ENCODE measurements around the gene ERC2. TPM values are rescaled to one million over a fixed set of nuclear protein-coding genes. Genes with fewer than 3 reads are reported as not detected.

Gene ERC2
- total RNA-seq, 1 donor from 2014 or later = 32.5 TPM

DNA sequence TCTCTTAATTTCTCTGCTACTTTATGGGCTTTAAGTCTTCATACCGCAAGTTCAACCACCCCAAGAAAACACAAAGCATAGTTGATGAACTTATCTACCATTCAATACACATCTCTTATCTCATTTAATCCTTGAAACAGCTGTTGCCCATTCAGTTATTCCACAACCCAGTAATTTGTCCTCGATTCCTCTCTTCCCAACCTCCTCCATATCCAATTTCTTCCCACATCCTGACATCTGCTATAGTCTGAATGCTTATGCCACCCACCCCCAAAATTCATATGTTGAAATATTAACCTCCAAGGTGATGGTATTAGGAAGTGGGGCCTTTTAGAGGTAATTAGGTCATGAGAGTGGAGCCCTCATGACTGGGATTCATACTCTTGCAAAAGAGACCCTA is 345.4 kb downstream of the ERC2 start:
- Mint-ChIP-seq H3K4me3 (ENCODE audit: low read depth) (no peak overlapping the region), H3K27me3 (no peaks in the 10 kb centered on the region), H3K36me3 (ENCODE audit: insufficient read depth) (peaks cover 1% of the 10 kb centered on the region), H3K27ac (no peak overlapping the region), H3K9me3 (ENCODE audit: low read depth) (peaks cover 8% of the 10 kb centered on the region), H3K4me1 (ENCODE audit: low read depth) (peaks cover 3% of the 10 kb centered on the region)
- TF ChIP-seq, protein P1, sequence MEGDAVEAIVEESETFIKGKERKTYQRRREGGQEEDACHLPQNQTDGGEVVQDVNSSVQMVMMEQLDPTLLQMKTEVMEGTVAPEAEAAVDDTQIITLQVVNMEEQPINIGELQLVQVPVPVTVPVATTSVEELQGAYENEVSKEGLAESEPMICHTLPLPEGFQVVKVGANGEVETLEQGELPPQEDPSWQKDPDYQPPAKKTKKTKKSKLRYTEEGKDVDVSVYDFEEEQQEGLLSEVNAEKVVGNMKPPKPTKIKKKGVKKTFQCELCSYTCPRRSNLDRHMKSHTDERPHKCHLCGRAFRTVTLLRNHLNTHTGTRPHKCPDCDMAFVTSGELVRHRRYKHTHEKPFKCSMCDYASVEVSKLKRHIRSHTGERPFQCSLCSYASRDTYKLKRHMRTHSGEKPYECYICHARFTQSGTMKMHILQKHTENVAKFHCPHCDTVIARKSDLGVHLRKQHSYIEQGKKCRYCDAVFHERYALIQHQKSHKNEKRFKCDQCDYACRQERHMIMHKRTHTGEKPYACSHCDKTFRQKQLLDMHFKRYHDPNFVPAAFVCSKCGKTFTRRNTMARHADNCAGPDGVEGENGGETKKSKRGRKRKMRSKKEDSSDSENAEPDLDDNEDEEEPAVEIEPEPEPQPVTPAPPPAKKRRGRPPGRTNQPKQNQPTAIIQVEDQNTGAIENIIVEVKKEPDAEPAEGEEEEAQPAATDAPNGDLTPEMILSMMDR (IDR thresholded peaks at IDR 0.05; ENCODE audit: unreplicated experiment) = no peak
- DNase-seq (ENCODE audit: low spot score, unreplicated experiment) = no peak

DNA sequence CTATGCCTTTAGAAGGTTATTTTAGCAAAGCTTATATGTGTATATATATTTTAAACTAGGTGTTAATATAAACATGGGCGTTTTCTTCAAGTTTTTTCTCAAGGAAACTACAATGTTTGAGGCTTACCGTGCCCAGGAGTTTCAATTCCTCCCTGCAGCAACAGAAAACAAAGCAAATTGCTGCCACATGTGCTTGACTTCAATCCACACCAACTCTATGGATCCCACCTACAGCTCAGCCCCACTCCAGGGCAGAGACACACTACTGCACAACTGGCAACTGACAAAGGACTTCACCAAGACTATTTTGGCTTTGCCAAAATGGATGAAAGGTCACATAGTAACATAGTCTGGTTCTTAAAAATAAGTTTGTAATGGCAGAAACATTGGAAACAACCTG is 346.6 kb downstream of the ERC2 start:
- peaks cover 3% of the 10 kb centered on the region for H3K4me1 Mint-ChIP-seq (ENCODE audit: low read depth)
- DNase-seq (ENCODE audit: low spot score, unreplicated experiment) = no peak
- H3K9me3 Mint-ChIP-seq (ENCODE audit: low read depth) = peaks cover 3% of the 10 kb centered on the region
- no peaks in the 10 kb centered on the region for H3K36me3 Mint-ChIP-seq (ENCODE audit: insufficient read depth)
- H3K27ac Mint-ChIP-seq = no peak overlapping the region
- no peak overlapping the region for H3K4me3 Mint-ChIP-seq (ENCODE audit: low read depth)
- H3K27me3 Mint-ChIP-seq = no peaks in the 10 kb centered on the region
- TF ChIP-seq, protein P1 (IDR thresholded peaks at IDR 0.05; ENCODE audit: unreplicated experiment) = no peak

DNA sequence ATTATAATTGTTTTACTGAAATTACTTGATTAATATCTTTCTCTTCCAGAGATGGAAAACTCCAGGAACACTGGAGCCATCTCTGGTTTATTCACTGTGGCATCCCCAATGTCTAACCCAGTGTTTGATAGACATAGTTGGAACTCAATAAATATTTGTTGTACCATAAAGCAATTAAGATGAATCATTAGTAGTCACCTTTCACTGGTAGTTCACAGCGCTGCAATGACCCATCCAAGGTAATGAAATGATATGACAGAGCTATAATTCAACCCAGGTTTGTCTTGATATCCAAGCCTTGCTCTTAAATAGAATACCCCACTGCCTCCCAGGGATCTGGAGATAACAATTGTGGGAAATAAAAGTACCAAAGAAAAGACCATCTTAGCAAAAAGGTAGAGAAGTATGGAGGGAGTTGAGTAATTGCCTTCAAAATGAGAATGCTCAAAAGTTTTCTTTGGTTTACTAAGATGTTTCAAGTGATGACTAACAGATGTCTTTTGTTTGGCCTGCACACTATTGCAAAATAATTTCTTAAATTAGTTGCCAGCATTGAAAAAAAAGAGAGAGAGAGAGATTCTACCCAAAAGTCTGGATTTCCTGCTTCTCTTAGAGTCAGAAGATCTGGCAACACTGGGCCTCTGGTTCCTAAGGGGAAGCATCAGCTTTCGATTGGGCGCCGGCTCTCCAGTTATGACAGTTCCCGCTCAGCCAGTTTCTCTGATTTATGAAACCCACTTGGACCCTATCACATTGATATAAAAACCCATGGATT is 348.5 kb downstream of the ERC2 start:
- DNase-seq (ENCODE audit: low spot score, unreplicated experiment) = no peak
- peaks cover 9% of the 10 kb centered on the region for H3K9me3 Mint-ChIP-seq (ENCODE audit: low read depth)
- no peak overlapping the region for H3K4me3 Mint-ChIP-seq (ENCODE audit: low read depth)
- no peak overlapping the region for H3K27ac Mint-ChIP-seq
- H3K4me1 Mint-ChIP-seq (ENCODE audit: low read depth) = peaks cover 1% of the 10 kb centered on the region
- no peaks in the 10 kb centered on the region for H3K27me3 Mint-ChIP-seq
- peaks cover 1% of the 10 kb centered on the region for H3K36me3 Mint-ChIP-seq (ENCODE audit: insufficient read depth)
- TF ChIP-seq, protein P1 (IDR thresholded peaks at IDR 0.05; ENCODE audit: unreplicated experiment) = no peak

DNA sequence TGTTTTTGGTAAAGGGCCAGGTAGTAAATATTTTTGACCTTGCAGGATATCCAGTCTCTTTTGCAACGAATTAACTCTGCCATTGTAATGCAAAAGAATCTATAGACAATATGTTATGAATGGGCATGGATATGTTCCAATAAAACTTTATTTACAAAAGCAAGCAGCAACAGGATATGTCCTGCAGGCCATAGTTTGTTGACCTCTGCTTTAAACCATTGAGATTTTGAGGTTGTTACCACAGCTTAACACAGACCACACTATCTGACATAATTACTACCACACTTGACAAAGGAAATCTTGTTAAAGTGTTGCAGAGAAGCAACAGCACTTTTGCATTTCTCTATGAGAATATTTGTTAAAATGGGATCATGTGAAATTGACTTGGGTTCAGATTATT is 349.3 kb downstream of the ERC2 start:
- Mint-ChIP-seq H3K4me3 (ENCODE audit: low read depth) (no peak overlapping the region), H3K9me3 (ENCODE audit: low read depth) (peaks cover 14% of the 10 kb centered on the region), H3K4me1 (ENCODE audit: low read depth) (peaks cover 1% of the 10 kb centered on the region), H3K36me3 (ENCODE audit: insufficient read depth) (peaks cover 3% of the 10 kb centered on the region), H3K27ac (no peak overlapping the region), H3K27me3 (no peaks in the 10 kb centered on the region)
- TF ChIP-seq, protein P1 (IDR thresholded peaks at IDR 0.05; ENCODE audit: unreplicated experiment) = no peak
- DNase-seq (ENCODE audit: low spot score, unreplicated experiment) = no peak

DNA sequence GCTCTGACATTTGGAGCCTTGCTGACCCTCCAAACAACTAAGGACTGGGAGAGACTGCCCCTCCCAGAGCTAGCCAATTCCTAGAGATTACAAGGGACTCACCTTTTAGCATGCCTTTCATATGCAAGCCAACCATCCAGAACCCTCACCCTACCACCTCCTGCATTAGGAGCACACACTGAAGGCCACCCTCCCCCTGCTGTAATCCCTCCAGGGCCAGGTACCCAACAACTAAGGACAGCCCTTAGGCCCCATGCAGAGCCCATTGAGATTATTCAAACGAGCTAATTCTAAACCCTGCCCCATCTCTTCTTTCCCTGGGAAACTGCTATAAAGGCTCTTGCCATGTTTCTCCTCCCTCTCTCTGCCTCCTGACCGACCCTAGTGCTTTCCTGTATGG is 352.6 kb downstream of the ERC2 start:
- H3K27ac Mint-ChIP-seq = no peak overlapping the region
- no peak for DNase-seq (ENCODE audit: low spot score, unreplicated experiment)
- peaks cover 3% of the 10 kb centered on the region for H3K36me3 Mint-ChIP-seq (ENCODE audit: insufficient read depth)
- no peaks in the 10 kb centered on the region for H3K27me3 Mint-ChIP-seq
- no peak overlapping the region for H3K4me3 Mint-ChIP-seq (ENCODE audit: low read depth)
- TF ChIP-seq, protein P1 (IDR thresholded peaks at IDR 0.05; ENCODE audit: unreplicated experiment) = no peak
- peaks cover 14% of the 10 kb centered on the region for H3K9me3 Mint-ChIP-seq (ENCODE audit: low read depth)
- H3K4me1 Mint-ChIP-seq (ENCODE audit: low read depth) = no peaks in the 10 kb centered on the region
